B cell (primary cell): ENCODE data around the gene GBA2.

ENCODE experiments used
- CTCF ChIP-seq: fragments of 200-600 bp; IDR thresholded peaks from one replicate; pipeline ENCODE4 v1.8.0; 2022; ENCODE audit warnings: antibody characterized with exemption, mild to moderate bottlenecking
- EZH2 ChIP-seq: IDR thresholded peaks from 2 replicates; pipeline ENCODE4 v1.6.1; 2012; ENCODE audit warnings: borderline replicate concordance, low read depth, mild to moderate bottlenecking, moderate library complexity, low read length; ENCODE audit not compliant: insufficient read depth, poor library complexity, severe bottlenecking

- TF ChIP-seq CTCF: no peak
- TF ChIP-seq EZH2: no peak
Measured at GRCh38 chr9:35727676-35728040, 21.4 kb downstream of the GBA2 start.
